Subcutaneous adipose tissue (tissue), 4 donors: ENCODE results near the gene CABLES1. TPM values are rescaled to one million over a fixed set of nuclear protein-coding genes. Genes with fewer than 3 reads are reported as not detected.

ENCODE experiments used
- CTCF ChIP-seq: fragments of 450-650 bp; IDR thresholded peaks from one replicate; pipeline ENCODE4 v1.5.1; 2016; ENCODE audit warnings: low read depth, mild to moderate bottlenecking, control low read depth, antibody characterized with exemption, moderate library complexity
- total RNA-seq, 4 donors: library from RNA; depleted of rRNA; stranded (reverse); fragments of >200 nt; gene quantifications; one replicate each; pipeline ENCODE4 v1.1.0, GENCODE V29; 2016

CABLES1 gene
- 10 to 100 TPM; 22.5 to 50.7 (median 46.4) TPM for total RNA-seq

GRCh38 chr18:23134780-23135549, at the start of gene CABLES1:
CABLES1 (plus strand) TSS chr18:23135485; CDS start chr18:23135763, 278 bp downstream.
- TF ChIP-seq CTCF: no peak

- no peak for TF ChIP-seq CTCF
These were observed 47.9 kb upstream of the CABLES1 start for GRCh38 chr18:23087352-23087751.

GRCh38 chr18:23088310-23088709, 47.0 kb upstream of the CABLES1 start:
- no peak for TF ChIP-seq CTCF

GRCh38 chr18:23092121-23092520, 43.2 kb upstream of the CABLES1 start:
- no peak for TF ChIP-seq CTCF

- no peak for TF ChIP-seq CTCF
These were observed 41.5 kb upstream of the CABLES1 start for GRCh38 chr18:23093772-23094171.

GRCh38 chr18:23094411-23095190, 40.7 kb upstream of the CABLES1 start:
- no peak for TF ChIP-seq CTCF

- no peak for TF ChIP-seq CTCF
These were observed 39.8 kb upstream of the CABLES1 start for GRCh38 chr18:23095463-23095862.
